Stimulated activated CD8-positive, alpha-beta memory T cell treated with anti-CD3 and anti-CD28 coated beads, Interleukin-15, amount 100 ng/mL, for 1 hour (primary cell): ENCODE data around the gene ZNF91.
"Not testable (repeated sequence)": the region's sequence is repeated elsewhere in the genome, so short reads cannot be mapped to it uniquely, and the experiment has no call there.

Experiments used
- DNase-seq: peaks from one replicate; pipeline ENCODE4 v3.0.0-alpha.2; 2020; ENCODE audit warnings: low read depth

ZNF91 gene

GRCh38 chr19:23318941-23319340 is 76.3 kb downstream of the ZNF91 start:
- not testable (repeated sequence) for DNase-seq

- DNase-seq = no peak
These were observed 77.1 kb downstream of the ZNF91 start for GRCh38 chr19:23318143-23318542.

GRCh38 chr19:23315286-23315685 is 80.0 kb downstream of the ZNF91 start:
- no peak for DNase-seq

GRCh38 chr19:23314505-23315251 is 80.6 kb downstream of the ZNF91 start:
- no peak for DNase-seq

GRCh38 chr19:23313196-23313595 is 82.1 kb downstream of the ZNF91 start:
- no peak for DNase-seq

- DNase-seq = no peak
These were observed 82.8 kb downstream of the ZNF91 start for GRCh38 chr19:23312515-23312914.

GRCh38 chr19:23311551-23311950 is 83.7 kb downstream of the ZNF91 start:
- no peak for DNase-seq

GRCh38 chr19:23310729-23311211 is 84.5 kb downstream of the ZNF91 start:
- DNase-seq = no peak

- DNase-seq = no peak
These were observed 85.3 kb downstream of the ZNF91 start for GRCh38 chr19:23309926-23310325.

GRCh38 chr19:23305555-23305954 is 89.7 kb downstream of the ZNF91 start:
- DNase-seq = no peak

- DNase-seq = no peak
These were observed 91.0 kb downstream of the ZNF91 start for GRCh38 chr19:23304238-23304637.

GRCh38 chr19:23294141-23294540 is 101.1 kb downstream of the ZNF91 start:
- no peak for DNase-seq

GRCh38 chr19:23289966-23290365 is 105.3 kb downstream of the ZNF91 start:
- not testable (repeated sequence) for DNase-seq
